ENCODE data around the gene PFKL.

DNA sequence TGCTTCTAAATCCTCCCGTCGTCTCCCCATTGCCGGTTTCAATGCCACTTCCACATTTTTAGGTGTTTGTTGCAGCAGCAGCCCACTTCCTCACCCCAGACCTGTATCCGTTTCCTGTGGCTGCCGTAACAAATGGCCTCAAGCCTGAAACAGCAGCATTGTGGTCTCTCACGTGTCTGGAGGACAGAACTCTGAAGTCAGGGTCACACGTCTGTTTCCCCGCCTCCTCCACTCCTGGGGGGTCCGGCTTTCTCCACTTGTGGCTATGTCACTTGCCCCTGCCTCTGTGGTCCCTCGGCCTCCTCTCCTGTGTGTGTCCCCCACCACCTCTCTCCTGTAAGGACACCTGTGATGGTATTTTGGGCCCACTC lies 75.4 kb downstream of the PFKL start:
- no peak for TF ChIP-seq EZH2 (IDR thresholded peaks at IDR 0.05; ENCODE audit: low read depth)
- TF ChIP-seq, protein P1, sequence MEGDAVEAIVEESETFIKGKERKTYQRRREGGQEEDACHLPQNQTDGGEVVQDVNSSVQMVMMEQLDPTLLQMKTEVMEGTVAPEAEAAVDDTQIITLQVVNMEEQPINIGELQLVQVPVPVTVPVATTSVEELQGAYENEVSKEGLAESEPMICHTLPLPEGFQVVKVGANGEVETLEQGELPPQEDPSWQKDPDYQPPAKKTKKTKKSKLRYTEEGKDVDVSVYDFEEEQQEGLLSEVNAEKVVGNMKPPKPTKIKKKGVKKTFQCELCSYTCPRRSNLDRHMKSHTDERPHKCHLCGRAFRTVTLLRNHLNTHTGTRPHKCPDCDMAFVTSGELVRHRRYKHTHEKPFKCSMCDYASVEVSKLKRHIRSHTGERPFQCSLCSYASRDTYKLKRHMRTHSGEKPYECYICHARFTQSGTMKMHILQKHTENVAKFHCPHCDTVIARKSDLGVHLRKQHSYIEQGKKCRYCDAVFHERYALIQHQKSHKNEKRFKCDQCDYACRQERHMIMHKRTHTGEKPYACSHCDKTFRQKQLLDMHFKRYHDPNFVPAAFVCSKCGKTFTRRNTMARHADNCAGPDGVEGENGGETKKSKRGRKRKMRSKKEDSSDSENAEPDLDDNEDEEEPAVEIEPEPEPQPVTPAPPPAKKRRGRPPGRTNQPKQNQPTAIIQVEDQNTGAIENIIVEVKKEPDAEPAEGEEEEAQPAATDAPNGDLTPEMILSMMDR (conservative IDR thresholded peaks at IDR 0.05): no peak

Measured in PC-9 (cell line).